Right lobe of liver (tissue), 6 donors: ENCODE measurements around the gene POLD4. TPM values are rescaled to one million over a fixed set of nuclear protein-coding genes. Genes with fewer than 3 reads are reported as not detected.

ENCODE experiments used
- ATAC-seq, 4 donors: fragments of 200-7000 bp; cut with Tn5 transposase; one replicate each; pipeline ENCODE4 v1.9.1; 2020; ENCODE audit warnings: mild to moderate bottlenecking in 4 of 4, moderate library complexity in 4 of 4
- DNase-seq, 3 donors: peaks; one replicate each; pipeline ENCODE4 v3.0.0-alpha.2; 2020
- H3K27ac ChIP-seq, 3 donors: fragments of 200-600 bp; one replicate each; pipeline ENCODE4 v1.8.0; 2022
- H3K27me3 ChIP-seq, 2 donors: fragments of 200-600 bp; one replicate each; pipeline ENCODE4 v1.8.0; 2022
- H3K36me3 ChIP-seq, 4 donors: fragments of 200-600 bp; sonication (generic) in 1 of 4; one replicate each; pipeline versions ENCODE4 v1.5.1 to v1.8.0; 2017 to 2022; ENCODE audit warnings: control low read depth in 1 of 4
- H3K4me1 ChIP-seq, 4 donors: fragments of 200-600 bp; sonication (generic) in 1 of 4; one replicate each; pipeline versions ENCODE4 v1.5.1 to v1.8.0; 2017 to 2022; ENCODE audit warnings: control low read depth in 1 of 4
- H3K4me3 ChIP-seq, 3 donors: fragments of 200-600 bp; one replicate each; pipeline ENCODE4 v1.8.0; 2022
- H3K9me3 ChIP-seq, 4 donors: fragments of 200-600 bp; sonication (generic) in 1 of 4; one replicate each; pipeline versions ENCODE4 v1.5.1 to v1.8.0; 2017 to 2022; ENCODE audit warnings: control low read depth in 1 of 4
- POLR2A ChIP-seq: fragments of 450-650 bp; IDR thresholded peaks from one replicate; pipeline ENCODE4 v1.6.1; 2017; ENCODE audit warnings: antibody characterized with exemption, mild to moderate bottlenecking
- WGBS: methylation state at CpG from one replicate; pipeline ENCODE4 v1.1.6; 2018; ENCODE audit warnings: low coverage, low lambda C conversion rate; ENCODE audit not compliant: insufficient coverage; ENCODE audit errors: missing lambda C conversion rate; 5-methylcytosine and 5-hydroxymethylcytosine counted together
- intact Hi-C, 2 donors: fragments of 100-400 bp; cut with DNase I; formaldehyde crosslinking; loops; one replicate each; pipeline versions ENCODE4 v1.11.2 to v1.14.1; 2022
- total RNA-seq, 6 experiments: library from RNA; depleted of rRNA in 2 of 6; stranded (reverse); fragments of >200 nt in 2 of 6; fragmentation: NEBNext Ultra II Directional in 3 of 6; extraction: Animal tissue kit (Norgen Biotek cat#: 25700) in 3 of 6; gene quantifications; one replicate each; pipeline versions ENCODE4 v1.1.0 to v1.2.4, GENCODE V29; 2016 to 2023
- TF ChIP-seq, protein P1 (sequence below), 4 donors: fragments of 200-600 bp in 3 of 4; fragments of 450-650 bp in 1 of 4; IDR thresholded peaks; one replicate each; pipeline versions ENCODE4 v1.5.1 to v1.8.0; 2016 to 2022; ENCODE audit warnings: antibody characterized with exemption in 4 of 4, mild to moderate bottlenecking in 2 of 4
- donor health status: DM: no; HTN: yes; CAD: no.
- donor health status: DM: no; HTN: no; CAD: no.
- donor health status: DM: no; HTN: no; CAD: no.
- donor health status: DM: no; HTN: yes; CAD: no.
- donor health status: DM: no; HTN: yes; CAD: no.

Gene POLD4
- total RNA-seq, 6 experiments from 2014 or later, result 70.5 to 216 (median 97.9) TPM

DNA sequence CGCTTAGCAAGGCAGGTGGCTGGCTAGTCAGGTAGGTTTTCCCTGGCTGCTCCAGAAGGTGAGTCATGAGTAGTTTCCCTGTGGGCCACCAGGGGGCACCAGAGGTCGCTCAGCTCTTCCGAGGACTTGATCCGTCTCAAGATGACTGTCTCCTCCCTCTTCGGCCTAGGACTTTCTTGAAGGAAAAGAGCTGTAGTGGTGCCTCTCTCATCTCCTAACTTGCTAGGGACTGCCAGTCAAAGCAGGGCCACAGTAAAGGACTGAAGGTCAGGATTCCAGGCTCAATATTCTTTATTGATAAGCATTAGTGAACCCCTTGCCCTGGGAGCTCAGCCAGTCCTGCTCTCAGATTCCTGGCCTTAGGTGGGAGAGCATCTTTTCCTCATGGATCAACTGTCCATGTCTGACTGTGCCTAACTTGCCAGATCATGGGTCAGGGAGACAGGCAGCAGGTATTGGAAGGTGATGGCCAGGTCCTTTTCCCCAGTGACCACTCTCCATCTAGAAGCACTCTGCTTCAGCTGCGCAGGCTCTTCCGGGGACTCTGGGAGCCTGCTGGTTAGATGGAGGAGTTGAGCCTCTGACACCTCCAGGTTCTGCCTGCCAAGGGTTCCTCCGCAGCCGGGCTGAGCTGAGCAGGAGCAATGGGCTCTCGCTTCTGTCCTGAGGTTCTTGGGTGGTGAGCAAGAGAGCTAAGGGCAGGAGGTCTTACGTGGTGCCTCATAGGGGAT is 1.9 kb downstream of the POLD4 start:
- Histone ChIP-seq H3K9me3 (no peaks in the 10 kb centered on the region), H3K4me3 (peak overlapping the region in 1 of 3 donors; percentile 79), H3K4me1 (peaks cover 2 to 40% (median 21%) of the 10 kb centered on the region in 4 donors), H3K27me3 (no peaks in the 10 kb centered on the region), H3K36me3 (no peaks in the 10 kb centered on the region), H3K27ac (peak overlapping the region in 2 of 3 donors; percentile 18 to 22)
- TF ChIP-seq POLR2A, result no peak
- TF ChIP-seq, protein P1, sequence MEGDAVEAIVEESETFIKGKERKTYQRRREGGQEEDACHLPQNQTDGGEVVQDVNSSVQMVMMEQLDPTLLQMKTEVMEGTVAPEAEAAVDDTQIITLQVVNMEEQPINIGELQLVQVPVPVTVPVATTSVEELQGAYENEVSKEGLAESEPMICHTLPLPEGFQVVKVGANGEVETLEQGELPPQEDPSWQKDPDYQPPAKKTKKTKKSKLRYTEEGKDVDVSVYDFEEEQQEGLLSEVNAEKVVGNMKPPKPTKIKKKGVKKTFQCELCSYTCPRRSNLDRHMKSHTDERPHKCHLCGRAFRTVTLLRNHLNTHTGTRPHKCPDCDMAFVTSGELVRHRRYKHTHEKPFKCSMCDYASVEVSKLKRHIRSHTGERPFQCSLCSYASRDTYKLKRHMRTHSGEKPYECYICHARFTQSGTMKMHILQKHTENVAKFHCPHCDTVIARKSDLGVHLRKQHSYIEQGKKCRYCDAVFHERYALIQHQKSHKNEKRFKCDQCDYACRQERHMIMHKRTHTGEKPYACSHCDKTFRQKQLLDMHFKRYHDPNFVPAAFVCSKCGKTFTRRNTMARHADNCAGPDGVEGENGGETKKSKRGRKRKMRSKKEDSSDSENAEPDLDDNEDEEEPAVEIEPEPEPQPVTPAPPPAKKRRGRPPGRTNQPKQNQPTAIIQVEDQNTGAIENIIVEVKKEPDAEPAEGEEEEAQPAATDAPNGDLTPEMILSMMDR (IDR thresholded peaks at IDR 0.05), result peak; percentile 83 to 96 (median 94)
- ATAC-seq (peak in 2 of 4 donors; percentile 6 to 14), DNase-seq (peak in 1 of 3 donors; percentile 43)
- WGBS, result 100% methylated on average over 4 of the region's 11 CpGs
- intact Hi-C loops, result no loop called here

GRCh38 chr11:67349928-67350465 is 3.3 kb downstream of the POLD4 start:
- intact Hi-C loops, result loop anchor here in 1 of 2 donors (5.0 kb wide), 1 partner anchor 32 kb away; no protein-coding TSS in a partner anchor
- no peak for DNase-seq
- TF ChIP-seq, protein P1 (IDR thresholded peaks at IDR 0.05), result no peak
- no peak for TF ChIP-seq POLR2A
- no peaks in the 10 kb centered on the region for H3K36me3 ChIP-seq
- H3K9me3 ChIP-seq, result no peaks in the 10 kb centered on the region
- H3K27me3 ChIP-seq, result no peaks in the 10 kb centered on the region
- no peak overlapping the region for H3K4me3 ChIP-seq
- 86% methylated on average over 1 of the region's 4 CpGs for WGBS
- no peak overlapping the region for H3K27ac ChIP-seq
- H3K4me1 ChIP-seq, result peaks cover 0 to 31% (median 16%) of the 10 kb centered on the region in 4 donors
- ATAC-seq, result no peak

DNA sequence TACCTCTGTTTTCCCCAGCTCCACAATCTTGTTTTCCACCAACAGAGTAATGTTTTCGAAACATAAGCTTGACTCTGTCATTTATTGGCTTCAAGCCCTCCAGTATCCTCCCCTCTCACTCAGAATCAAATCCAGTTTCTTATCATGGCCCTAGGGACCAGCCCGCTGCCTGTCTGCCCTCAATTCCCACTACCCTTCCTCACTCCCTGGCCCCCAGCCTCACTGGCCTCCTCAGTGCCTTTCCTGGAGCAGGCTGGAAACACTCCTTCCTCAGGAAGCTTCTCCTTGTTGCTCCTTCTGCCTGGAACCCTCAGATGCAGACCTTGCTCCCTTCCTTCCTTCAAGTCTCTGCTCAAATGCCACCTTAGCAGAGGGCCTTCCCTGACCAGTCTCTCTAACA is 3.9 kb downstream of the POLD4 start:
- Histone ChIP-seq H3K4me1 (peaks cover 0 to 25% (median 13%) of the 10 kb centered on the region in 4 donors), H3K9me3 (no peaks in the 10 kb centered on the region), H3K4me3 (no peak overlapping the region), H3K27me3 (no peaks in the 10 kb centered on the region), H3K36me3 (no peaks in the 10 kb centered on the region), H3K27ac (no peak overlapping the region)
- intact Hi-C loops, result loop anchor here in 1 of 2 donors (5.0 kb wide), 1 partner anchor 33 kb away; no protein-coding TSS in a partner anchor
- 80% methylated on average over 2 of the region's 2 CpGs for WGBS
- DNase-seq, result no peak
- no peak for TF ChIP-seq POLR2A
- TF ChIP-seq, protein P1 (IDR thresholded peaks at IDR 0.05), result no peak
- ATAC-seq, result no peak

- H3K4me1 ChIP-seq, result peaks cover 0 to 21% (median 11%) of the 10 kb centered on the region in 4 donors
- 77% methylated on average over 5 of the region's 5 CpGs for WGBS
- H3K36me3 ChIP-seq, result no peaks in the 10 kb centered on the region
- H3K27ac ChIP-seq, result no peak overlapping the region
- no peaks in the 10 kb centered on the region for H3K27me3 ChIP-seq
- H3K9me3 ChIP-seq, result no peaks in the 10 kb centered on the region
- no peak for TF ChIP-seq POLR2A
- TF ChIP-seq, protein P1 (IDR thresholded peaks at IDR 0.05), result no peak
- intact Hi-C loops, result loop anchor here in 1 of 2 donors (5.0 kb wide), 1 partner anchor 33 kb away; no protein-coding TSS in a partner anchor
- H3K4me3 ChIP-seq, result no peak overlapping the region
- ATAC-seq (no peak), DNase-seq (no peak)
Measured at GRCh38 chr11:67349036-67349435, 4.3 kb downstream of the POLD4 start.
